ENCODE data around the gene PLK5.

PLK5 gene

DNA sequence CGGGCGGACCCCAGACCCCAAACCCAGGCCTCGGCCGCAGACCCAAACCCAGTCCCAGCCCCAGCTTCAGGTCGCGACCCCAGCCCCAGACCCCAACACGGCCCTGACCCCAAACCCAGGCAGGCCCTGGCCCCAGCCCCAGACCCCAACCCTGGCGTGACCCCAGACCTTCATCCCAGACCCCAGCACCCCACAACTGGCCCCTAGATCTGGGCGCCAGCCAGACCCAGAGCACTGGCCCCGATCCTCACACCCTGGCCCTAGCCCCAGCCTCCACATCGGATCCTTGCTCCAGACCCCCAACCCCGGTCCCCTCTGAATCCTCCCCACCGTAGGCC is 61.3 kb downstream of the PLK5 start:
- DNase-seq (ENCODE audit: insufficient read length, low spot score) = no peak
- no peak for TF ChIP-seq POLR2A (IDR thresholded peaks at IDR 0.05; ENCODE audit: low read depth, low read length)
- no peak for FAIRE-seq

Measured in H54 (cell line).